ENCODE data around the gene ROBO1. TPM values are rescaled to one million over a fixed set of nuclear protein-coding genes. Genes with fewer than 3 reads are reported as not detected.

The ROBO1 gene
- total RNA-seq, 1 experiment from 2014 or later: 35.5 TPM

- Histone ChIP-seq H3K4me3 (ENCODE audit: low read length) (no peak overlapping the region), H3K36me3 (ENCODE audit: low read depth, low read length) (no peaks in the 10 kb centered on the region), H3K9ac (ENCODE audit: low read length) (no peak overlapping the region), H3K9me2 (replicated peaks; ENCODE audit: low read length) (no peaks in the 10 kb centered on the region), H3F3A (ENCODE audit: low read length, unreplicated experiment) (no peaks in the 10 kb centered on the region), H2AFZ (ENCODE audit: low read length) (no peak overlapping the region), H4K20me1 (ENCODE audit: low read length) (no peaks in the 10 kb centered on the region; the same call in 1 of the 2 replicates), H3K4me1 (ENCODE audit: insufficient read depth, low read length) (no peaks in the 10 kb centered on the region), H3K27me3 (ENCODE audit: low read length) (no peaks in the 10 kb centered on the region), H3K4me2 (ENCODE audit: low read length) (no peak overlapping the region), H3K9me3 (ENCODE audit: low read length) (no peaks in the 10 kb centered on the region), H3K79me2 (ENCODE audit: low read length) (no peaks in the 10 kb centered on the region), H3K27ac (ENCODE audit: low read length) (no peak overlapping the region)
- no peak for DNase-seq
- no peak for ATAC-seq
- intact Hi-C loops (cut with micrococcal nuclease): no loop called here
- no TSS peak for BruUV-seq (replicated peaks)
- CTCF ChIA-PET: no interaction called here
- POLR2A ChIA-PET (ENCODE audit: unreplicated experiment): no interaction called here
- no peak for TF ChIP-seq CTCF (conservative IDR thresholded peaks at IDR 0.05; ENCODE audit: low read depth, low read length)
- TF ChIP-seq EZH2 (IDR thresholded peaks at IDR 0.05; ENCODE audit: low read length, unreplicated experiment): no peak
- no peak for TF ChIP-seq EZH2phosphoT487 (IDR thresholded peaks at IDR 0.05; ENCODE audit: borderline replicate concordance, low read length)
Observed at GRCh38 chr3:78611278-78611677, 1156.5 kb downstream of the ROBO1 start.

GRCh38 chr3:78610462-78611125 lies 1157.2 kb downstream of the ROBO1 start:
- no peak overlapping the region for H3K4me2 ChIP-seq (ENCODE audit: low read length)
- no peaks in the 10 kb centered on the region for H3K36me3 ChIP-seq (ENCODE audit: low read depth, low read length)
- ATAC-seq: no peak
- DNase-seq: no peak
- no peak overlapping the region for H3K9ac ChIP-seq (ENCODE audit: low read length)
- no peaks in the 10 kb centered on the region; the same call in 1 of the 2 replicates for H4K20me1 ChIP-seq (ENCODE audit: low read length)
- H2AFZ ChIP-seq (ENCODE audit: low read length): no peak overlapping the region
- ChIA-PET CTCF (no interaction called here), POLR2A (ENCODE audit: unreplicated experiment) (no interaction called here)
- no peaks in the 10 kb centered on the region for H3K9me3 ChIP-seq (ENCODE audit: low read length)
- H3K4me3 ChIP-seq (ENCODE audit: low read length): no peak overlapping the region
- no peak for TF ChIP-seq EZH2 (IDR thresholded peaks at IDR 0.05; ENCODE audit: low read length, unreplicated experiment)
- TF ChIP-seq CTCF (conservative IDR thresholded peaks at IDR 0.05; ENCODE audit: low read depth, low read length): no peak
- no peak for TF ChIP-seq EZH2phosphoT487 (IDR thresholded peaks at IDR 0.05; ENCODE audit: borderline replicate concordance, low read length)
- H3K27ac ChIP-seq (ENCODE audit: low read length): no peak overlapping the region
- no peaks in the 10 kb centered on the region for H3K27me3 ChIP-seq (ENCODE audit: low read length)
- no peaks in the 10 kb centered on the region for H3F3A ChIP-seq (ENCODE audit: low read length, unreplicated experiment)
- no peaks in the 10 kb centered on the region for H3K4me1 ChIP-seq (ENCODE audit: insufficient read depth, low read length)
- intact Hi-C loops (cut with micrococcal nuclease): no loop called here
- H3K79me2 ChIP-seq (ENCODE audit: low read length): no peaks in the 10 kb centered on the region
- BruUV-seq (replicated peaks): no TSS peak
- no peaks in the 10 kb centered on the region for H3K9me2 ChIP-seq (replicated peaks; ENCODE audit: low read length)

GRCh38 chr3:78606756-78607155 lies 1161.0 kb downstream of the ROBO1 start:
- Histone ChIP-seq H3F3A (ENCODE audit: low read length, unreplicated experiment) (no peaks in the 10 kb centered on the region), H3K4me3 (ENCODE audit: low read length) (no peak overlapping the region), H3K4me1 (ENCODE audit: insufficient read depth, low read length) (0 out of 2 replicates have a peak, but pooled peaks cover 3% of the 10 kb centered on the region), H3K9me3 (ENCODE audit: low read length) (no peaks in the 10 kb centered on the region), H3K9me2 (replicated peaks; ENCODE audit: low read length) (no peaks in the 10 kb centered on the region), H3K27me3 (ENCODE audit: low read length) (no peaks in the 10 kb centered on the region), H3K79me2 (ENCODE audit: low read length) (no peaks in the 10 kb centered on the region), H3K9ac (ENCODE audit: low read length) (no peak overlapping the region), H3K27ac (ENCODE audit: low read length) (no peak overlapping the region), H3K36me3 (ENCODE audit: low read depth, low read length) (no peaks in the 10 kb centered on the region), H2AFZ (ENCODE audit: low read length) (no peak overlapping the region), H3K4me2 (ENCODE audit: low read length) (no peak overlapping the region), H4K20me1 (ENCODE audit: low read length) (no peaks in the 10 kb centered on the region)
- BruUV-seq (replicated peaks): no TSS peak
- CTCF ChIA-PET: no interaction called here
- POLR2A ChIA-PET (ENCODE audit: unreplicated experiment): no interaction called here
- intact Hi-C loops (cut with micrococcal nuclease): no loop called here
- no peak for TF ChIP-seq EZH2phosphoT487 (IDR thresholded peaks at IDR 0.05; ENCODE audit: borderline replicate concordance, low read length)
- TF ChIP-seq EZH2 (IDR thresholded peaks at IDR 0.05; ENCODE audit: low read length, unreplicated experiment): no peak
- TF ChIP-seq CTCF (conservative IDR thresholded peaks at IDR 0.05; ENCODE audit: low read depth, low read length): no peak
- ATAC-seq (no peak), DNase-seq (no peak)

Data from PC-3 (cell line).